ENCODE results near the gene LGALS9B.
"Not testable (repeated sequence)": the region's sequence is repeated elsewhere in the genome, so short reads cannot be mapped to it uniquely, and the experiment has no call there.

DNA sequence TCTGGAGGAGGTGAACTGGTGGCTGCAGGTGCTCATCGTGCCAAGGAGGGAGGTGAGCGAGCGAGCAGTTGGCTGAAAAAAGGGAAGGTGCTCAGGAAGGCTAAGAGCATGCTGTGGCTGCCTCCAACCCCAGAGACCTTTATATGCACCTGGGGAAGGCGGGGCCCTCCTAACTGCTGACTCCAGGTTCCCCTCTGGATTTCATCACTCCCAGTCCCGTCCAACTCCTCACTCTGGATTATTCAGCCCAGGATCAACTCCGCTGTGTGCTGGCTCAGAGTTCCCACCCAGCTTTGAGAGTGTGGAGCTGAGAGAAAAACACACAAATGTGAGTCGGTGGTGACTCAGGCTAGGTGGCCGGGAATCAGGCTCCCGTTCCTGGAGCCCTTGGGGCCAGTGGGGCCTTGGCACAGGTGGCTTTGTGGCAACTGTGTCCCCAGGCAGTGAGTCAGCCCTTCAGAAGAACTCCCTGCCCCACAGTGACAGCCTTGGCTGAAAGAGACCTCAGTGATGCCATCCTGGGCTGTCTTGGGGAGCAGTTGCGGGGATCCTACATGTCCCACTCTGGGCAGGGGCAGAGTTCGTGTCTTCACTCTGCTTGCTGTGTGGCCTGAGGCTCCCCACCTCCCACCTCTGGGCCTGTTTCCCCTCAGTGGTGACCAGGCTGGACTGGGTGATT is 37.2 kb upstream of the LGALS9B start:
- TF ChIP-seq POLR2AphosphoS5, EP300 (IDR thresholded peaks at IDR 0.05): not testable (repeated sequence)
- TF ChIP-seq, protein P1, sequence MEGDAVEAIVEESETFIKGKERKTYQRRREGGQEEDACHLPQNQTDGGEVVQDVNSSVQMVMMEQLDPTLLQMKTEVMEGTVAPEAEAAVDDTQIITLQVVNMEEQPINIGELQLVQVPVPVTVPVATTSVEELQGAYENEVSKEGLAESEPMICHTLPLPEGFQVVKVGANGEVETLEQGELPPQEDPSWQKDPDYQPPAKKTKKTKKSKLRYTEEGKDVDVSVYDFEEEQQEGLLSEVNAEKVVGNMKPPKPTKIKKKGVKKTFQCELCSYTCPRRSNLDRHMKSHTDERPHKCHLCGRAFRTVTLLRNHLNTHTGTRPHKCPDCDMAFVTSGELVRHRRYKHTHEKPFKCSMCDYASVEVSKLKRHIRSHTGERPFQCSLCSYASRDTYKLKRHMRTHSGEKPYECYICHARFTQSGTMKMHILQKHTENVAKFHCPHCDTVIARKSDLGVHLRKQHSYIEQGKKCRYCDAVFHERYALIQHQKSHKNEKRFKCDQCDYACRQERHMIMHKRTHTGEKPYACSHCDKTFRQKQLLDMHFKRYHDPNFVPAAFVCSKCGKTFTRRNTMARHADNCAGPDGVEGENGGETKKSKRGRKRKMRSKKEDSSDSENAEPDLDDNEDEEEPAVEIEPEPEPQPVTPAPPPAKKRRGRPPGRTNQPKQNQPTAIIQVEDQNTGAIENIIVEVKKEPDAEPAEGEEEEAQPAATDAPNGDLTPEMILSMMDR (IDR thresholded peaks at IDR 0.05), result not testable (repeated sequence)
